Hepatocyte (in vitro differentiated cells): ENCODE measurements around the gene EXOC5. TPM values are rescaled to one million over a fixed set of nuclear protein-coding genes. Genes with fewer than 3 reads are reported as not detected.

ENCODE experiments used
- DNase-seq: peaks from one replicate; pipeline ENCODE4 v3.0.0-alpha.2; 2016; ENCODE audit warnings: low spot score
- H2AFZ ChIP-seq: fragments of 200-600 bp; sonication (generic); 2 replicates; pipeline ENCODE4 v1.6.0; 2016; ENCODE audit warnings: antibody characterized with exemption, mild to moderate bottlenecking
- H3K27ac ChIP-seq: fragments of 200-600 bp; sonication (generic); 2 replicates; pipeline ENCODE4 v1.5.1; 2016; ENCODE audit warnings: mild to moderate bottlenecking
- H3K27me3 ChIP-seq: fragments of 200-600 bp; sonication (generic); 2 replicates; pipeline ENCODE4 v1.6.1; 2016
- H3K36me3 ChIP-seq: fragments of 200-600 bp; sonication (generic); replicated peaks from 2 replicates; pipeline ENCODE4 v1.5.1; 2016; ENCODE audit warnings: low read depth; ENCODE audit not compliant: insufficient read depth
- H3K4me1 ChIP-seq: fragments of 200-600 bp; sonication (generic); 2 replicates; pipeline ENCODE4 v1.5.1; 2016; ENCODE audit warnings: mild to moderate bottlenecking, moderate library complexity; ENCODE audit not compliant: insufficient read depth
- H3K4me2 ChIP-seq: fragments of 200-600 bp; sonication (generic); 2 replicates; pipeline ENCODE4 v1.6.0; 2016
- H3K4me3 ChIP-seq: fragments of 200-600 bp; sonication (generic); 2 replicates; pipeline ENCODE4 v1.5.1; 2016; ENCODE audit warnings: mild to moderate bottlenecking
- H3K79me2 ChIP-seq: fragments of 200-600 bp; sonication (generic); 2 replicates; pipeline ENCODE4 v1.6.0; 2017; ENCODE audit warnings: mild to moderate bottlenecking
- H3K9me2 ChIP-seq: fragments of 200-600 bp; sonication (generic); replicated peaks from 2 replicates; pipeline ENCODE4 v1.6.0; 2017; ENCODE audit warnings: mild to moderate bottlenecking; ENCODE audit not compliant: insufficient read depth
- H3K9me3 ChIP-seq: fragments of 200-600 bp; sonication (generic); 2 replicates; pipeline ENCODE4 v1.5.1; 2016; ENCODE audit warnings: low read depth, mild to moderate bottlenecking
- H4K20me1 ChIP-seq: fragments of 200-600 bp; sonication (generic); 2 replicates; pipeline ENCODE4 v1.6.0; 2016; ENCODE audit warnings: mild to moderate bottlenecking; ENCODE audit not compliant: insufficient read depth, poor library complexity, severe bottlenecking
- EZH2 ChIP-seq: fragments of 200-600 bp; sonication (generic); IDR thresholded peaks from 2 replicates; pipeline ENCODE4 v1.6.1; 2016; ENCODE audit warnings: antibody characterized with exemption, mild to moderate bottlenecking, borderline replicate concordance
- EZH2phosphoT487 ChIP-seq: fragments of 200-600 bp; sonication (generic); IDR thresholded peaks from one replicate; pipeline ENCODE4 v1.6.1; 2018; ENCODE audit warnings: antibody characterized with exemption, mild to moderate bottlenecking, low read depth, moderate library complexity; ENCODE audit not compliant: unreplicated experiment, severe bottlenecking
- WGBS: methylation state at CpG from one replicate; pipeline ENCODE4 v1.1.6; 2016; ENCODE audit warnings: low lambda C conversion rate; ENCODE audit errors: missing lambda C conversion rate; 5-methylcytosine and 5-hydroxymethylcytosine counted together
- polyA plus RNA-seq: library from polyadenylated mRNA; unstranded; fragments of >200 nt; fragmentation: Nextera tagmentation; extraction: Ambion mirVana; gene quantifications from 2 replicates; pipeline ENCODE4 v1.2.1, GENCODE V29; 2016
- total RNA-seq: library from RNA; depleted of rRNA; stranded (reverse); fragments of >200 nt; gene quantifications from 2 replicates; pipeline ENCODE4 v1.2.3, GENCODE V29; 2014
- TF ChIP-seq, protein P1 (sequence below): fragments of 200-600 bp; sonication (generic); IDR thresholded peaks from 2 replicates; pipeline ENCODE4 v1.5.1; 2016; ENCODE audit warnings: antibody characterized with exemption, mild to moderate bottlenecking; ENCODE audit not compliant: poor library complexity

The EXOC5 gene
- total and polyA plus RNA-seq, 2 experiments from 2014 or later = 31.4 to 51.8 TPM

DNA sequence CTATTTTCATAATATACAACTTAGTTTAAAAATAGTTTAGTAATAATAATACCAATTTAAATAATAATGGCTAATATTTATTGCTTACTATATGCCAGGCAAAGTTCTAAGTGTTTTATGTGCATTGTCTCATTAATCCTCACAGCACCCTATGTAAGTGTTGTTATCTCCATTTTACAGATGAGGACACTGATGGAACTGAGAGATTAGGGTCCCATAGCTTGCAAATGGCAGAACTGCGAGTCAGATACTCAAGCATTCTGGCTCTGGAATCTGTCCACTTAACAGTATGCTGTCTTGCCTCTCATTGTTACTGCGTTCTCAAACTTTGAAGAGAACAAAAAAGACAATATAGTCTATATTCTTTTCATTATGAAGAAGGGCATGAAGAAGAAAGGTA, 19.0 kb upstream of the EXOC5 start:
- H3K79me2 ChIP-seq = no peaks in the 10 kb centered on the region
- no peak for DNase-seq
- no peaks in the 10 kb centered on the region for H3K4me1 ChIP-seq
- H3K36me3 ChIP-seq = no peaks in the 10 kb centered on the region
- TF ChIP-seq EZH2 = no peak
- TF ChIP-seq, protein P1, sequence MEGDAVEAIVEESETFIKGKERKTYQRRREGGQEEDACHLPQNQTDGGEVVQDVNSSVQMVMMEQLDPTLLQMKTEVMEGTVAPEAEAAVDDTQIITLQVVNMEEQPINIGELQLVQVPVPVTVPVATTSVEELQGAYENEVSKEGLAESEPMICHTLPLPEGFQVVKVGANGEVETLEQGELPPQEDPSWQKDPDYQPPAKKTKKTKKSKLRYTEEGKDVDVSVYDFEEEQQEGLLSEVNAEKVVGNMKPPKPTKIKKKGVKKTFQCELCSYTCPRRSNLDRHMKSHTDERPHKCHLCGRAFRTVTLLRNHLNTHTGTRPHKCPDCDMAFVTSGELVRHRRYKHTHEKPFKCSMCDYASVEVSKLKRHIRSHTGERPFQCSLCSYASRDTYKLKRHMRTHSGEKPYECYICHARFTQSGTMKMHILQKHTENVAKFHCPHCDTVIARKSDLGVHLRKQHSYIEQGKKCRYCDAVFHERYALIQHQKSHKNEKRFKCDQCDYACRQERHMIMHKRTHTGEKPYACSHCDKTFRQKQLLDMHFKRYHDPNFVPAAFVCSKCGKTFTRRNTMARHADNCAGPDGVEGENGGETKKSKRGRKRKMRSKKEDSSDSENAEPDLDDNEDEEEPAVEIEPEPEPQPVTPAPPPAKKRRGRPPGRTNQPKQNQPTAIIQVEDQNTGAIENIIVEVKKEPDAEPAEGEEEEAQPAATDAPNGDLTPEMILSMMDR = no peak
- no peak for TF ChIP-seq EZH2phosphoT487
- H3K27me3 ChIP-seq = no peaks in the 10 kb centered on the region
- no peaks in the 10 kb centered on the region for H4K20me1 ChIP-seq
- WGBS = 76% methylated on average over 2 of the region's 2 CpGs
- H3K4me2 ChIP-seq = no peak overlapping the region
- H3K9me3 ChIP-seq = no peaks in the 10 kb centered on the region
- H2AFZ ChIP-seq = no peak overlapping the region
- H3K9me2 ChIP-seq = no peaks in the 10 kb centered on the region
- H3K27ac ChIP-seq = no peak overlapping the region
- no peak overlapping the region for H3K4me3 ChIP-seq

DNA sequence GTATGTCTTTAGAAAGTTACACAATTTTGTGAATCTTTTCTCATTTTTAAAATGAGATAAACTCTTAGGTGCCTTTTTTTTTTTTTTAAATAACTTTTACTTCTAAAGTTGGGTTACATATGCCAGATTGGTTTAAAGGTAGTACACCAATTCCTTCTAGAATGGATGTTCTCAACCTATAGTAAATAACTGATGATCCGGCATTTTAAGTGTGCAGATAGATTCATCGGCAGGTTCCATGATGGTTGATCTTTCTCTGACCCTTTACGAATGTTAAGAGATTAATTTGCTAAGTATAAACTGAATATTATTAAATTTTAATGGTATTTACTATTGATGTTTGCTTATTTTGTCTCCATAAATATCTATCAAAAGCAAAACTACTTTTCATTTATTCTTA, 8.4 kb upstream of the EXOC5 start:
- no peak overlapping the region for H3K27ac ChIP-seq
- no peaks in the 10 kb centered on the region for H3K9me2 ChIP-seq
- no peak overlapping the region for H3K4me2 ChIP-seq
- H3K4me1 ChIP-seq = no peaks in the 10 kb centered on the region
- no peaks in the 10 kb centered on the region for H3K36me3 ChIP-seq
- no peak for DNase-seq
- H3K4me3 ChIP-seq = no peak overlapping the region
- H3K9me3 ChIP-seq = no peaks in the 10 kb centered on the region
- no peaks in the 10 kb centered on the region for H3K27me3 ChIP-seq
- H3K79me2 ChIP-seq = peaks cover 41% of the 10 kb centered on the region
- no peak overlapping the region for H2AFZ ChIP-seq
- no peak for TF ChIP-seq EZH2phosphoT487
- TF ChIP-seq, protein P1 = no peak
- no peak for TF ChIP-seq EZH2
- peaks cover 4% of the 10 kb centered on the region for H4K20me1 ChIP-seq
- 97% methylated on average over 3 of the region's 3 CpGs for WGBS

DNA sequence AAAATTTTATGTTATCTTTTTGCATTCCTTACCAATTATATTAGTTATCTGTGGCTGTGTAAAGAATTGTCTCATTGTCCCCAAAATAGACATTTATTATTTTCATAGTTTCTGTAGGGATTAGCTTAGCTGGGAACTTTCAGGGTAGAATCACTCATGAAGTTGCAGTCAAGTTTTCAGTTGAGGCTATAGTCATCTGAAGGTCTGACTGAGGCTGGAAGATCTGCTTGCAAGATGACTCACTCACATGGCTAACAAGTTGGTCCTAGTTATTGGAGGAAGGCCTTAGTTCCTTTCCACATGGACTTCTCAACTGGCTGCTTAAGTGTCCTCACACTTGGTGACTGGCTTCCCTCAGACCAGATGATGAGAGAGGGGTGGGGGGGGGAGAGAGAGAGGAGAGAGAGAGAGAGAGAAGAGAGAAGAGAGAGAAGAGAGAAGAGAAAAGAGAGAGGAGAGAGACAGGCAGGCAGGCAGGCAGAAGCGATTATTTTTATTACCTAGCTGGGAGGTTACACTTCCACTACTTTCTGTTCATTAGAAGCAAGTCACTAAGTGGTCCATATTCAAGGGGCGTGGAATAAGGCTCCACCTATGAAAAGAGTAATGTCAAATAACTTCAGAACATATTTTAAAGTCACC, 6.4 kb upstream of the EXOC5 start:
- DNase-seq = no peak
- Histone ChIP-seq H3K27ac (no peak overlapping the region), H3K4me1 (no peaks in the 10 kb centered on the region), H4K20me1 (peaks cover 4% of the 10 kb centered on the region), H3K9me2 (no peaks in the 10 kb centered on the region), H2AFZ (no peak overlapping the region), H3K4me3 (no peak overlapping the region), H3K36me3 (no peaks in the 10 kb centered on the region), H3K79me2 (peaks cover 60% of the 10 kb centered on the region), H3K4me2 (no peak overlapping the region), H3K27me3 (no peaks in the 10 kb centered on the region), H3K9me3 (no peaks in the 10 kb centered on the region)
- TF ChIP-seq EZH2 (no peak), EZH2phosphoT487 (no peak)
- TF ChIP-seq, protein P1 = no peak
- WGBS = 92% methylated on average over 2 of the region's 2 CpGs
